ENCODE measurements around the gene PLK3. TPM values are rescaled to one million over a fixed set of nuclear protein-coding genes. Genes with fewer than 3 reads are reported as not detected.
"Not testable (repeated sequence)": the region's sequence is repeated elsewhere in the genome, so short reads cannot be mapped to it uniquely, and the experiment has no call there.

Gene PLK3
- polyA plus RNA-seq, 1 experiment = 45.9 TPM

- TF ChIP-seq, protein P1, sequence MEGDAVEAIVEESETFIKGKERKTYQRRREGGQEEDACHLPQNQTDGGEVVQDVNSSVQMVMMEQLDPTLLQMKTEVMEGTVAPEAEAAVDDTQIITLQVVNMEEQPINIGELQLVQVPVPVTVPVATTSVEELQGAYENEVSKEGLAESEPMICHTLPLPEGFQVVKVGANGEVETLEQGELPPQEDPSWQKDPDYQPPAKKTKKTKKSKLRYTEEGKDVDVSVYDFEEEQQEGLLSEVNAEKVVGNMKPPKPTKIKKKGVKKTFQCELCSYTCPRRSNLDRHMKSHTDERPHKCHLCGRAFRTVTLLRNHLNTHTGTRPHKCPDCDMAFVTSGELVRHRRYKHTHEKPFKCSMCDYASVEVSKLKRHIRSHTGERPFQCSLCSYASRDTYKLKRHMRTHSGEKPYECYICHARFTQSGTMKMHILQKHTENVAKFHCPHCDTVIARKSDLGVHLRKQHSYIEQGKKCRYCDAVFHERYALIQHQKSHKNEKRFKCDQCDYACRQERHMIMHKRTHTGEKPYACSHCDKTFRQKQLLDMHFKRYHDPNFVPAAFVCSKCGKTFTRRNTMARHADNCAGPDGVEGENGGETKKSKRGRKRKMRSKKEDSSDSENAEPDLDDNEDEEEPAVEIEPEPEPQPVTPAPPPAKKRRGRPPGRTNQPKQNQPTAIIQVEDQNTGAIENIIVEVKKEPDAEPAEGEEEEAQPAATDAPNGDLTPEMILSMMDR (IDR thresholded peaks at IDR 0.05; ENCODE audit: insufficient read depth, low read depth, low read length) = no peak
- H3K4me3 ChIP-seq (ENCODE audit: low read depth, low read length) = peak overlapping the region; percentile 59
- DNase-seq (ENCODE audit: low read depth) = no peak
- peaks cover 19% of the 10 kb centered on the region for H3K36me3 ChIP-seq (ENCODE audit: control insufficient read depth, insufficient read depth, low read length)
- CTCF ChIA-PET = interaction anchor here (0.6 to 2.5 kb wide), 5 partner anchors 8 to 762 kb away, joined by 3 to 17 read pairs (median 5); partner anchors contain the start of gene PLK3
- POLR2A ChIA-PET = interaction anchor here (1.3 to 3.2 kb wide), 2 partner anchors 9 to 10 kb away, joined by 3 to 9 read pairs; no protein-coding TSS in a partner anchor
- no peaks in the 10 kb centered on the region for H3K27me3 ChIP-seq (ENCODE audit: control insufficient read depth, insufficient read depth, low read length)
Observed at GRCh38 chr1:44810101-44810761, 10.1 kb downstream of the PLK3 start.

GRCh38 chr1:44810762-44811105 is 10.6 kb downstream of the PLK3 start:
- H3K27me3 ChIP-seq (ENCODE audit: control insufficient read depth, insufficient read depth, low read length); DNase-seq (ENCODE audit: low read depth); H3K4me3 ChIP-seq (ENCODE audit: low read depth, low read length): not testable (repeated sequence)
- peaks cover 15% of the 10 kb centered on the region for H3K36me3 ChIP-seq (ENCODE audit: control insufficient read depth, insufficient read depth, low read length)
- ChIA-PET POLR2A (interaction anchor here (0.6 kb wide), 1 partner anchor 496 kb away, joined by 4 read pairs; no protein-coding TSS in a partner anchor), CTCF (interaction anchor here (1.2 to 3.3 kb wide), 2 partner anchors 8 to 10 kb away, joined by 5 to 14 read pairs; partner anchors contain the start of gene PLK3)

DNA sequence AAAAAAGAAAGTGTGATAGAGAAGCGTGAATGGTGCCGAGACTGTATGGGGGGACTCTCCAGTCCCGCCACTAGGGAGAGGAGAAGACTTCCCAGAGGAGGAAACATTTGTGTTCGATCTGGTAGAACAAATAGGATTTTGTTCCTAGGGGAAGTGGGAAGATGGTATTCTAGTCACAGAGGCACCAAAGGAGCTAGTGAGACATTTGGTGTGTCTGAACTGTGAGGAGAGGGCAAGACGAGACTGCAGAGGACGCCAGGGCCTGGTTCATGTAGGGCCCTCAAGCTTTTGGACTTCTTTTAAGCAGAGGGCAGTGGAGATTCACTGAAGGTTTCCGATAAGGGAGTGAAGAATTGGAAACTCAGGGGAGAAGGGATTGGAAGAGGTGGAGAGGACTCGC is 11.1 kb downstream of the PLK3 start:
- no peak for DNase-seq (ENCODE audit: low read depth)
- H3K4me3 ChIP-seq (ENCODE audit: low read depth, low read length) = no peak overlapping the region
- TF ChIP-seq, protein P1 (IDR thresholded peaks at IDR 0.05; ENCODE audit: insufficient read depth, low read depth, low read length) = no peak
- POLR2A ChIA-PET = interaction anchor here (0.6 kb wide), 1 partner anchor 497 kb away, joined by 4 read pairs; no protein-coding TSS in a partner anchor
- no peaks in the 10 kb centered on the region for H3K27me3 ChIP-seq (ENCODE audit: control insufficient read depth, insufficient read depth, low read length)
- peaks cover 17% of the 10 kb centered on the region for H3K36me3 ChIP-seq (ENCODE audit: control insufficient read depth, insufficient read depth, low read length)
- CTCF ChIA-PET = interaction anchor here (1.2 to 3.3 kb wide), 2 partner anchors 8 to 10 kb away, joined by 5 to 14 read pairs; partner anchors contain the start of gene PLK3

DNA sequence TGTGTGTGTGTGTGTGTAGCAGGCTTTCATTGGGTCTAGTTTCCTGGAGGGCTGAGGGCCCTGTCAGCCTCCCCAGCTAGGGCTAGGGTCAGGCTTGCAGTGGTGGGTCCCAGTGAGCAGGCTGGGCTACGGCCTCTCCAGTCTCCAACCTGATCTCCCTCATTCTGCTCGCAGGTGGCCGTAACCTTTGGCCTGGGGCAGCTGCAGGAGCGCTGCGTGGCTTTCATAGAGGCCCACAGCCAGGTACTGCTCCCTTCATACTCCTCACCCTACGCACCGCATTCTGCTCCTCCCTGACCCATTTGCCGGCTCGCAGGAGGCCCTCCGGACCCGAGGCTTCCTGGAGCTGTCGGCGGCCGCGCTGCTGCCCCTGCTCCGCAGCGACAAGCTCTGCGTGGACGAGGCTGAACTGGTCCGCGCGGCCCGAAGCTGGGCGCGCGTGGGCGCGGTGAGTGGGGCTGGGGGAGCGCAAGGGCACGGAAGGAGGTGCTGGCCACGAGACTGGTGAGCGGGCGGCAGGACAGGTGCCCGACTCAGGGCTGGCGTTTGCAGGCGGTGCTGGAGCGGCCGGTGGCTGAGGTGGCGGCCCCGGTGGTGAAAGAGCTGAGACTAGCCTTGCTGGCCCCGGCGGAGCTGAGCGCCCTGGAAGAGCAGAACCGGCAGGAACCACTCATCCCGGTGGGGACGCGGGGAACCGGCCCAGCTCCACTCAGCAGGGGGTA is 12.8 kb downstream of the PLK3 start:
- DNase-seq (ENCODE audit: low read depth) = no peak
- Histone ChIP-seq H3K4me3 (ENCODE audit: low read depth, low read length) (peak overlapping the region; percentile 6), H3K27me3 (ENCODE audit: control insufficient read depth, insufficient read depth, low read length) (no peaks in the 10 kb centered on the region), H3K36me3 (ENCODE audit: control insufficient read depth, insufficient read depth, low read length) (peaks cover 11% of the 10 kb centered on the region)
- POLR2A ChIA-PET = no interaction called here
- CTCF ChIA-PET = interaction anchor here (1.3 to 3.3 kb wide), 3 partner anchors 12 to 23 kb away, joined by 4 to 14 read pairs (median 5); partner anchors contain the start of gene PLK3
- TF ChIP-seq, protein P1 (IDR thresholded peaks at IDR 0.05; ENCODE audit: insufficient read depth, low read depth, low read length) = no peak

DNA sequence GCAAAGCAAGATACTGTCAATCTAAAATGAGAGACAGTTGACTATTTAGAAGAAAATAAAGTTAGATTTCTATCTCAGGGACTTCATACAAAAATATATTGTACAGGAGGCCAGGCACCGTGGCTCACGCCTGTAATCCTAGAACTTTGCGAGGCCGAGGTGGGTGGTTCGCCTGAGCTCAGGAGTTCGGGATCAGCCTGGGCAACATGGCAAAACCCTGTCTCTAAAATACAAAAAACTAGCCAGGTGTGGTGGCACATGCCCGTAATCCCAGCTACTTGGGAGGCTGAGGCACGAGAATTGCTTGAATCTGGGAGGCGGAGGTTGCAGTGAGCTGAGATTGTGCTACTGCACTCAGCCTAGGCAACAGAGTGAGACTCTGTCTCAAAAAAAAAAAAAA is 15.7 kb downstream of the PLK3 start:
- H3K4me3 ChIP-seq (ENCODE audit: low read depth, low read length); H3K27me3 ChIP-seq (ENCODE audit: control insufficient read depth, insufficient read depth, low read length); DNase-seq (ENCODE audit: low read depth): not testable (repeated sequence)
- ChIA-PET POLR2A (interaction anchor here (0.5 kb wide), 1 partner anchor 148 kb away, joined by 9 read pairs; no protein-coding TSS in a partner anchor), CTCF (interaction anchor here (0.8 kb wide), 2 partner anchors 16 to 21 kb away, joined by 4 to 5 read pairs; partner anchors contain the start of gene PLK3)
- H3K36me3 ChIP-seq (ENCODE audit: control insufficient read depth, insufficient read depth, low read length) = peaks cover 11% of the 10 kb centered on the region

DNA sequence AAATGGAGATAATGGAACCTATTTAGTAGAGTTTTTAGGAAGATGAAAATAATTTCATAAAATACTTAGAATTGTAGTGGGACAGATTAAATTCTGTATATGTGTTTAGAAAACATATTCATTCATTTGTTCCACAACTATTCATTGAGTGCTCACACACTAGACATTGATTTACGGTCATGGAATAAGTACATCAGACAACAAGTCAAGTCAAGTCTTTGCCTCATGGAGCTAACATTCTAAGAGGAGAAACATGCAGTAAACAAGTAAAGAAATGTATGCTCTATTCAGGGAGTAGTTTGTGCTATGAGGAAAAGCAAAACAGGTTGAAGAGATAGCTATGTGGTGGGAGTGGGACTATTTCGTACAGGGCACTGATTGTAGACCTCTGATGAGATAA is 17.1 kb downstream of the PLK3 start:
- H3K27me3 ChIP-seq (ENCODE audit: control insufficient read depth, insufficient read depth, low read length) = no peaks in the 10 kb centered on the region
- peaks cover 11% of the 10 kb centered on the region for H3K36me3 ChIP-seq (ENCODE audit: control insufficient read depth, insufficient read depth, low read length)
- H3K4me3 ChIP-seq (ENCODE audit: low read depth, low read length) = no peak overlapping the region
- POLR2A ChIA-PET = no interaction called here
- DNase-seq (ENCODE audit: low read depth) = no peak
- TF ChIP-seq, protein P1 (IDR thresholded peaks at IDR 0.05; ENCODE audit: insufficient read depth, low read depth, low read length) = no peak
- CTCF ChIA-PET = interaction anchor here (0.9 kb wide), 1 partner anchor 24 kb away, joined by 3 read pairs; no protein-coding TSS in a partner anchor
